Measurements from ENCODE around the gene FUT7. TPM values are rescaled to one million over a fixed set of nuclear protein-coding genes. Genes with fewer than 3 reads are reported as not detected.
"Not testable (repeated sequence)": the region's sequence is repeated elsewhere in the genome, so short reads cannot be mapped to it uniquely, and the experiment has no call there.

Gene FUT7
- total RNA-seq, 1 experiment from 2014 or later: not detected

- DNase-seq (ENCODE audit: low spot score): no peak
- in situ Hi-C loops (cut with HindIII; ENCODE audit: low sequenced_read_pairs): loop anchor here (25.0 kb wide), 1 partner anchor 102 kb away; the partner anchor contains the start of genes C8G and FBXW5
These were observed 7.0 kb upstream of the FUT7 start for GRCh38 chr9:137038916-137039315.

DNA sequence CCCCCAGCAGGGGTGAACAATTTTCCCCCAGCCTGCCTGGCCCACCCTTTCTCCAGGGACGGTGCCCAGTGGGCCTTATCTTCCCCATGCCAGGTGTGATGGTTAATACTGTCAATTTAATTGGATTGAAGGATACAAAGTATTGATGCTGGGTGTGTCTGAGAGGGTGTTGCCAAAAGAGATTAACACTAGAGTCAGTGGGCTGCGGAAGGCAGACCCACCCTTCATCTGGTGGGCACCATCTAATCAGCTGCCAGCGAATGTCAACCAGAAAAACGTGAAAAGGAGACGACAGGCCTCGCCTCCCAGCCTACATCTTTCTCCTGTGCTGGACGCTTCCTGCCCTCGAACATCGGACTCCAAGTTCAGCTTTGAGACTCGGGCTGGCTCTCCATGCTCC is 5.6 kb upstream of the FUT7 start:
- DNase-seq (ENCODE audit: low spot score): no peak
- in situ Hi-C loops (cut with HindIII; ENCODE audit: low sequenced_read_pairs): loop anchor here (25.0 kb wide), 1 partner anchor 100 kb away; the partner anchor contains the start of genes C8G and FBXW5

GRCh38 chr9:137037035-137037434 is 5.1 kb upstream of the FUT7 start:
- DNase-seq (ENCODE audit: low spot score): no peak
- in situ Hi-C loops (cut with HindIII; ENCODE audit: low sequenced_read_pairs): loop anchor here (25.0 kb wide), 1 partner anchor 100 kb away; the partner anchor contains the start of genes C8G and FBXW5

- in situ Hi-C loops (cut with HindIII; ENCODE audit: low sequenced_read_pairs): loop anchor here (25.0 kb wide), 1 partner anchor 99 kb away; the partner anchor contains the start of genes C8G and FBXW5
- no peak for DNase-seq (ENCODE audit: low spot score)
These were observed 4.0 kb upstream of the FUT7 start for GRCh38 chr9:137035937-137036336.

GRCh38 chr9:137035507-137035834 is 3.6 kb upstream of the FUT7 start:
- DNase-seq (ENCODE audit: low spot score): no peak

GRCh38 chr9:137034709-137035506 is 3.0 kb upstream of the FUT7 start:
- in situ Hi-C loops (cut with HindIII; ENCODE audit: low sequenced_read_pairs): loop anchor here (25.0 kb wide), 1 partner anchor 98 kb away; the partner anchor contains the start of genes C8G and FBXW5
- peak; percentile 94 for DNase-seq (ENCODE audit: low spot score)

More at GRCh38 chr9:137035507-137035834, 3.6 kb upstream of the FUT7 start:
- in situ Hi-C loops (cut with HindIII; ENCODE audit: low sequenced_read_pairs): loop anchor here (25.0 kb wide), 1 partner anchor 98 kb away; the partner anchor contains the start of genes C8G and FBXW5

DNA sequence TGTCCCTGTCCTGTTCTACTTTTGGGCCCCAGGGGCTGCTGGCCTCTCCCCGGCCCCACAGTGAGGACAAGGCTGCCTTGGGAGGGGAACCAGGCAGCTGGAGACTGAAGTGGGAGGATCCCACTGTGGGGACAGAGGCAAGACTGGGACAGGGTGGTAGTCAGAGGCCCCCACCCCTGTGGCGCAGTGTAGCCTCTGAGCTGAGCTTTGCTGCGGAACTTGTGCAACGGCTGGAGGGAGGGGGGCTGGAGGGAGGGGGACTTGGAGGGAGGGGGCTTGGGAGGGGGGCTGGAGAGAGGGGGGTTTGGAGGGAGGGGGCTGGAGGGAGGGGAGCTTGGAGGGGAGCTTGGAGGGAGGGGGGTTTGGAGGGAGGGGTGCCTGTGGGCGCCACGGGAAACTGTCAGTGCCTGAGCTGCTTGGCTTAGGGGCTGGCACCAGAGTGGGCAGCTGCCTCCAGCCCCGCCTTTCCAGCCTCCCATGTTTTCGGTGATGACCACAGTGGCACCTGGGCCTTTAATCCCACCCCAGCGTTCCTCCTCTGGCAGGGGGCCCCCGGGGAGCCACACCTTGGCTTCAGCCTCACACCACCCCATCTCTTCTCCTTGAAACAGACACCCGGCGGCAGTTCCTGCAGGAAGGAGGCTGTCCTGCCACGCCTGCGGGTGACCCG is 2.3 kb upstream of the FUT7 start:
- no peak for DNase-seq (ENCODE audit: low spot score)
- in situ Hi-C loops (cut with HindIII; ENCODE audit: low sequenced_read_pairs): loop anchor here (25.0 kb wide), 1 partner anchor 97 kb away; the partner anchor contains the start of genes C8G and FBXW5

DNA sequence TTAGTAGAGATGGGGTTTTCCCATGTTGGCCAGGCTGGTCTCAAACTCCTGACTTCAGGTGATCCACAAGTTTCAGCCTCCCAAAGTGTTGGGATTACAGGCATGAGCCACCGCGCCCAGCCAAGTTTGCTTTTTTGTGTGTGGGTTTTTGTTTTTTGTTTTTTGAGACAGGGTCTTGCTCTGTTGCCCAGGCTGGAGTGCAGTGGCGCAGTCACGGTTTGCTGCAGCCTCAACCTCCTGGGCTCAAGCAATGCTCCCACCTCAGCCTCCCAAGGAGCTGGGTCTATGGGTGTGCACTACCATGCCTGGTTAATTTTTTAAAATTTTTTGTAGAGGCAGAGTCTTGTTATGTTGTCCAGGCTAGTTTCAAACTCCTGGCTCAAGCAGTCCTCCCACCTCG is 1.6 kb upstream of the FUT7 start:
- in situ Hi-C loops (cut with HindIII; ENCODE audit: low sequenced_read_pairs): loop anchor here (25.0 kb wide), 1 partner anchor 96 kb away; the partner anchor contains the start of genes C8G and FBXW5
- not testable (repeated sequence) for DNase-seq (ENCODE audit: low spot score)

DNA sequence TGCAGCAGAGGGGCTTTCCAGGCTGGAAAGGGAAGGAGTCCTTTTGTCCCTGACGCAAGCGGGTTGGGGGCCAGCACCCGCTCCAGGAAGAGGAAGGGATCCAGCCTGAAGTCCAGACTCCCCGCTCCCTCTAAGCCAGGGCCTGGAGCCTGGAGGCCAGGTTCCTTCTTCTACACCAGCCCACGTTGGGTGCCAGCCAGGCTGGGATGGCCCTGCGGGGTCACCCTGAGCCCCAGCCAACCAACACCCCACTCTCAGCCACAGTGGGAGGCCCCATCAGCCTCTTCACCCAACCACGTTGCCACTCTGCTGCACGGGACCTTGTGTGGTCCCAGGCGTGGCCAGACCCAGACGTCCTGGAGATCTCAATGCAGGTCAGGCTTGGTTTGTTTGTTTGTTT is 970 bp upstream of the FUT7 start:
- no peak for DNase-seq (ENCODE audit: low spot score)
- in situ Hi-C loops (cut with HindIII; ENCODE audit: low sequenced_read_pairs): loop anchor here (25.0 kb wide), 1 partner anchor 96 kb away; the partner anchor contains the start of genes C8G and FBXW5

DNA sequence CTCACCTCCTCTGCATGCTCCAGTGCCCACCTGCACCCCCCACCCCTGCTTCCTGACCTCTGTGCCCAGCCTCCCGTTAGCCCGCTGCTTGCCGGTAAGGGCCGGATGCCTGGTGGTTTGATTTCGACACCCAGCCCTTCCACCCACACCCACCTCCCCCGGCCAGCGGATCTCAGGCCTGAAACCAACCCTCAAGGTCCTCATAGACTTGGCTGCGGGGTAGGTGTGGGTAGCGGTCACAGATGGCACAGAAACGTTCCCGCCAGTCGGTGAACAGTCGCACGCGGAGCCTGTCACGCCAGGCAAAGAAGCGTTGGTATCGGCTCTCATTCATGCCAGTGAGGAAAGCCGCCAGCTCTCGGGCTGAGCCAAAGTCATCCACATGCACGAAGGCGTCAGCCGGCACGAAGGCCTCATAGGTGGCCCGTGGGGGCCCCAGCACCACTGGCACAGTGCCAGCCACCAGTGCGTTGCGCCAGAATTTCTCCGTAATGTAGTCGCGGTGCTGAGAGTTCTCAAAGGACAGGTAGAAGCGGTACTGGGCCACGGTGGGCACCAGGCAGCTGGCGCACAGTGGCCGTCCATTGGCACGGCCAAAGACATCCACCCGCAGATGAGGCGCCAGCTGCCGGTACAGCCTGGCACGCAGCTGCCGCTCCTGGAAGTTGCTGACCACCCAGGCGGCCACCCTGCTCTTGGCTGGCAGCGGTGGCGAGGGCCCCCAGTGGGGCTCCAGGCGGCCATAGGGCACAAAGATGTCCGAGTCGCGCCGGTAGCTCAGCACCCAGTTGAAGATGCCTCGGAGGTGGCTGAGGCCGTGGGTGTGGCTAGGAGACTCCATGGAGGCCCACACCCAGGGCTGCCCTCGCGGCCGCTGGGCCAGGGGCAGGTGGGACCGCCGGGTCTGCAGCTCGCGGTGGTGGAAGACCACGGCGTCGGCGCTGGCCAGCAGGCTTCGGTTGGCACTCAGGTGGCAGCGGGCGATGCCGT is 1.1 kb downstream of the FUT7 start:
- in situ Hi-C loops (cut with HindIII; ENCODE audit: low sequenced_read_pairs): loop anchor here (25.0 kb wide), 1 partner anchor 94 kb away; the partner anchor contains the start of genes C8G and FBXW5
- DNase-seq (ENCODE audit: low spot score): peak; percentile 67

- no peak for DNase-seq (ENCODE audit: low spot score)
- in situ Hi-C loops (cut with HindIII; ENCODE audit: low sequenced_read_pairs): loop anchor here (25.0 kb wide), 1 partner anchor 93 kb away; the partner anchor contains the start of genes C8G and FBXW5
These were observed 1.9 kb downstream of the FUT7 start for GRCh38 chr9:137030006-137030405.

DNA sequence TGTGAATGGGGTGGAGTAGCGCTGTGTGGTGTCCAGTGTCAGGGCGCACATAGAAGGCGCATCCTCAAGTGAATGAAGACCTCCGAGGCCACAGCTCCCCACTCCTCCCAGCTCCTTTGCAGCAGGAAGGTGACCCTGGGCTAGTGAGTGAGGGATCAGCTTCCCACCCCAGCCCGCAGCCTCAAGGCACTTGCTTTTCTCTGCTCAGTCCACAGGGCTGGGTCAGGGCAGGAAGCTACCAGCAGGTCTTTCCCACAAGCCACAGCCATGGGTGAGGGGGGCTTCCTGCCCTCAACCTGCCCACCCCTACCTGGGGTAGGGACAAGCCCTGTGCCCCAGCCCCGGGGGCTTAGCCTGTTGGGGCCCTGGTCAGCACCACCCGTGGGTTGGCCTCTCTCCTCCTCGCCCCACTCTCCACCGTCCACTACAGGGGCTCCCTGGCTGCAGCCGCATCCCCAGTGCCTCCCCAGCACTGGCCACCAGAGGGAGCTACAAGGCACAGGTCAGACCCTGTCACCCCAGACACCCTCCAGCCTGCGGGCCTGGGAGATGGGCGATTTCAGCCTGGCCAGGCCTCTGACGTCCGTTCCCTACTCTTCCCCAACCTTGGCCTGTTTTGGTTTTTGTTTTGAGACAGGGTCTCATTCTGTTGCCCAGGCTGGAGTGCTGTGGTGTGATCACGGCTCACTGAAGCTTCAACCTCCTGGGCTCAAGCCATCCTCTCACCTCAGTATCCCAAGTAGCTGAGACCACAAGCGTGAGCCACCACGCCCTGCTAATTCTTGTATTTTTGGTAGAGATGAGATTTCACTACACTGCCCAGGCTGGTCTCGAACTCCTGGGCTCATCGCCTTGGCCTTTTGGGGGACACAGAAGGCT is 2.6 kb downstream of the FUT7 start:
- in situ Hi-C loops (cut with HindIII; ENCODE audit: low sequenced_read_pairs): loop anchor here (25.0 kb wide), 1 partner anchor 92 kb away; the partner anchor contains the start of genes C8G and FBXW5
- DNase-seq (ENCODE audit: low spot score): peak; percentile 85

GRCh38 chr9:137028263-137029057 is 3.4 kb downstream of the FUT7 start:
- in situ Hi-C loops (cut with HindIII; ENCODE audit: low sequenced_read_pairs): loop anchor here (25.0 kb wide), 1 partner anchor 91 kb away; the partner anchor contains the start of genes C8G and FBXW5
- DNase-seq (ENCODE audit: low spot score): peak; percentile 72

DNA sequence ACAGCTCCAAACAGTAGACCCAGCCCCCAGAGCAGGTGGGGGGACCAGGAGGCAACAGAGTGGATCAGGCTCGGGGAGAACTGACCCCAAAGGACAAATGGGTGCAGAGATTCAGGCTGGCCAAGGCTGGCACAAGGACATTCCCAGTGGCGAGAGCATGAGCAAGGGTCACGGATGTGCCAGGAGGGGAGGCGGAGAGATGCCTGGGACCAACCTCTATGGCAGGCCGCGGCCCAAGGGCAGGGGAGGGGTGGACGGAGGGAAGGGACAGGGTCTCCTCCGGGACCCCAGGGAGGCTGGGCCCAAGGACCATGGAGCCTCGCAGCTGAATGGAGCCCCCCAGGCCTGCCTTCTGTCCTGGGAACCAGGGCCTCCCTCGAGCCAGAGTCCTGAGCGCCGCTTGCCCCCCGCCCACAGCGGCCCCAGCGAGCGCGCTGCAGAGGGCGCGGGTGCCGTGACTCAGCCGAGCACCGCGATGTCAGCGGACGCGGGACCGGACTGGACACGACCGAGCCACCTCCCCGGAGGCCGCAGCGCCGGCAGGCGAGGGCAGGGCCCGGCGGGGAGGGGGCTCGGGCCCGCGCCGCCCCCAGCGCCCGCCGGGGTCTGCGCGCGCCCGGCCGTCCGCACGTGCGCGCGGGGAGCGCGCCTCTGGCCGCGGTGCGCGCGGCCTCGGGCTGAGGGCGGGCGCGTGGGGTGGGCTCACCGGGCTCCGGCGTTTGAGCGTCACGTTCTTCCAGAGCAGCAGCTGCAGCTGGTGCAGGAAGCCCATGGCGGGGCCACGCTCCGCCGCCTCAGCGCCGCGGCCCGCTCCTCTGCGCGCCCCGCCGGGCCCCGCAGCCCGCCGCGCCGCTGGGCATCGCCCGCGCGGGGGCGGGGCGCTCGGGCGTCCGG is 4.3 kb downstream of the FUT7 start, which contains the start of gene ABCA2:
Gene ABCA2, minus strand, starts transcription at position 869 of the 894 bp plus-strand sequence. Its CDS starts 97 bp downstream, at position 772.
- in situ Hi-C loops (cut with HindIII; ENCODE audit: low sequenced_read_pairs): loop anchor here (25.0 kb wide), 1 partner anchor 90 kb away; the partner anchor contains the start of genes C8G and FBXW5
- DNase-seq (ENCODE audit: low spot score): no peak

- in situ Hi-C loops (cut with HindIII; ENCODE audit: low sequenced_read_pairs): loop anchor here (25.0 kb wide), 1 partner anchor 90 kb away; the partner anchor contains the start of genes C8G and FBXW5
- DNase-seq (ENCODE audit: low spot score): no peak
These were observed 5.1 kb downstream of the FUT7 start for GRCh38 chr9:137026828-137027227.

All from G401 (cell line).